HFFc6 (cell line): ENCODE results near the gene NBAS. TPM values are rescaled to one million over a fixed set of nuclear protein-coding genes. Genes with fewer than 3 reads are reported as not detected.

Experiments
- DNase-seq: peaks from one replicate; pipeline ENCODE4 v3.0.0-alpha.2; 2018
- H3K27ac Mint-ChIP-seq: 2 replicates; pipeline ENCODE4 v1.8.0; 2020; ENCODE audit warnings: mild to moderate bottlenecking, mixed read lengths
- H3K27me3 Mint-ChIP-seq: 2 replicates; pipeline ENCODE4 v1.8.0; 2021; ENCODE audit warnings: mild to moderate bottlenecking, moderate library complexity, mixed read lengths; ENCODE audit not compliant: insufficient read depth
- H3K36me3 Mint-ChIP-seq: 2 replicates; pipeline ENCODE4 v1.8.0; 2021; ENCODE audit warnings: low read depth, mixed read lengths
- H3K4me1 Mint-ChIP-seq: 2 replicates; pipeline ENCODE4 v1.8.0; 2020; ENCODE audit warnings: low read depth, mixed read lengths
- H3K4me3 Mint-ChIP-seq: 2 replicates; pipeline ENCODE4 v1.8.0; 2020; ENCODE audit warnings: mild to moderate bottlenecking, moderate library complexity, mixed read lengths
- H3K9me3 Mint-ChIP-seq: 2 replicates; pipeline ENCODE4 v1.8.0; 2020; ENCODE audit warnings: mild to moderate bottlenecking, mixed read lengths
- total RNA-seq, 6 experiments: library from RNA; stranded (reverse); fragmentation: NEBNext Ultra II Directional; extraction: Animal tissue kit (Norgen Biotek cat#: 25700); gene quantifications; 2 replicates in 1 of 6; 3 replicates in 5 of 6; pipeline ENCODE4 v1.2.3, GENCODE V29; 2021
- TF ChIP-seq, protein P1 (sequence below): fragments of 200-600 bp; sonication (generic); IDR thresholded peaks from 2 replicates; pipeline ENCODE4 v1.5.0; 2021; ENCODE audit warnings: antibody characterized with exemption, mild to moderate bottlenecking

The NBAS gene
- total RNA-seq, 6 experiments from 2014 or later = 43.5 to 54.0 (median 52.2) TPM

DNA sequence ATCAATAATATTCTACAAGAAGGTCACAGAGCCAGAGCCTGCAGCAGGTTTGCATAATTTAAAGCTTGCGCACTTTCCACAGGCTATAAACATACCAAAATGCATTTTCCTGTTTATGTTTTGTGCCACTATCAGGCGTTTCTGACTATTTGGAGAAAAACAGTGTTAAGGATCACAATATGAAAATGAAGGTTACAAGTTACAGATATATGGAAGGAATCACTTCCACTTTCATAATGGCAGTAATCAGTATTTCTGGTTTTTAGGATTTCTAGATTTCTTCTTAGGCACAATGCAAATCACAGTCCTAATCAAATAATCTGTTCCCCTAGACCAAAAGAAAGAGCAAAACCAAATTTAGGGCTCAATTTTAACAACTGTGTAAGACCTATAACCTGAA, 279.5 kb downstream of the NBAS start:
- H3K4me3 Mint-ChIP-seq = no peak overlapping the region
- no peaks in the 10 kb centered on the region for H3K27me3 Mint-ChIP-seq
- TF ChIP-seq, protein P1, sequence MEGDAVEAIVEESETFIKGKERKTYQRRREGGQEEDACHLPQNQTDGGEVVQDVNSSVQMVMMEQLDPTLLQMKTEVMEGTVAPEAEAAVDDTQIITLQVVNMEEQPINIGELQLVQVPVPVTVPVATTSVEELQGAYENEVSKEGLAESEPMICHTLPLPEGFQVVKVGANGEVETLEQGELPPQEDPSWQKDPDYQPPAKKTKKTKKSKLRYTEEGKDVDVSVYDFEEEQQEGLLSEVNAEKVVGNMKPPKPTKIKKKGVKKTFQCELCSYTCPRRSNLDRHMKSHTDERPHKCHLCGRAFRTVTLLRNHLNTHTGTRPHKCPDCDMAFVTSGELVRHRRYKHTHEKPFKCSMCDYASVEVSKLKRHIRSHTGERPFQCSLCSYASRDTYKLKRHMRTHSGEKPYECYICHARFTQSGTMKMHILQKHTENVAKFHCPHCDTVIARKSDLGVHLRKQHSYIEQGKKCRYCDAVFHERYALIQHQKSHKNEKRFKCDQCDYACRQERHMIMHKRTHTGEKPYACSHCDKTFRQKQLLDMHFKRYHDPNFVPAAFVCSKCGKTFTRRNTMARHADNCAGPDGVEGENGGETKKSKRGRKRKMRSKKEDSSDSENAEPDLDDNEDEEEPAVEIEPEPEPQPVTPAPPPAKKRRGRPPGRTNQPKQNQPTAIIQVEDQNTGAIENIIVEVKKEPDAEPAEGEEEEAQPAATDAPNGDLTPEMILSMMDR = no peak
- H3K27ac Mint-ChIP-seq = no peak overlapping the region
- H3K36me3 Mint-ChIP-seq = peaks cover 19% of the 10 kb centered on the region
- H3K4me1 Mint-ChIP-seq = peaks cover 6% of the 10 kb centered on the region
- DNase-seq = no peak
- H3K9me3 Mint-ChIP-seq = no peaks in the 10 kb centered on the region

DNA sequence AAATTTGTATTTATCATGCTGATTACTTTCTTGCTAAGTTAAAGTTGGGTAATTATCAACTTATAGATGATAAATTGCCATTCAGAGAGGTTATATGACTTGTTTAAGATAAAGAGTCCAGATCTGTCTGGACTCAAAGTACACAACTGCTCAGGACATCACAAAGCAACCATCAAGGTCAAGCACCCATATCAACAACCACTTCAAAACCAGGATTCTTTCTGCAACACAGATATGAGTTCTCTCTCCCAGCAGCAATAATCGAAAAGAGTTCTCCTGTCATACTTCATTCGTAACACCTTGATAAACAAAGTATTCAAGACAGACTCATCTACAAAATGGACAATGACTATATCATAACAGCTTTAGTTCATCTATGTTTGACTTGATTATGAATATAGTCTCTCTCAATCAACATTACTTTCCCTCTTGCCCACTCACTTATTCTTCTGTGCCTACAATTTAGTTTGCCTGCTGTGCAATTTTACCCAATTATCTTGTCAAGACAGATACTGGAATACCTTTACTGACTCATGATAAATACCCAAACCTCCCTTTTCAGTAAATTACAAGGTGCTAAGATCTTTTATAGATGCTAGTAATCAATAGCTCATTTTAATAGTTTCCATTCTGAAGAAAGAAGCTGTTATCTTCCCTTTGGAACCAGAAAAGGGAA, 281.8 kb downstream of the NBAS start:
- H3K4me1 Mint-ChIP-seq = peaks cover 6% of the 10 kb centered on the region
- no peaks in the 10 kb centered on the region for H3K9me3 Mint-ChIP-seq
- no peak for DNase-seq
- H3K4me3 Mint-ChIP-seq = no peak overlapping the region
- H3K27ac Mint-ChIP-seq = no peak overlapping the region
- peaks cover 17% of the 10 kb centered on the region for H3K36me3 Mint-ChIP-seq
- H3K27me3 Mint-ChIP-seq = no peaks in the 10 kb centered on the region
- TF ChIP-seq, protein P1 = no peak

DNA sequence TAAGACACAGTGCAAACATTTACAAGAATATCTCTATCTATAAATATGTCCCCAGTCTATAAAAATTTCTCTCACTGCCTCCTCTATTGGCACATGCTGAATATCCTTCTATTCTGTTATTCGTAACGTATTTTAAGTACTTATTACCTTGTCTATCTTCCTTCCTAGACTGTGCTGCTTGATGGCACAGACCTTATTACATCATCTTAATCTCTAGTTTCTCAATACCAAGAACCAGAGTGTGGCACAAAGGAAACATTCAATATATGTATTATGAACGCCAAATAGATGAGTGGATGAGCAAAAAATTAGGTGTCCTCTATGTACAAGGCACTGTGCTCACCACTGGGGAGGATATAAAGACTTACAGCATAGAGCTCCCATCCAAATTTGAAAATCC, 282.8 kb downstream of the NBAS start:
- no peak for DNase-seq
- Mint-ChIP-seq H3K36me3 (peaks cover 17% of the 10 kb centered on the region), H3K27me3 (no peaks in the 10 kb centered on the region), H3K4me1 (peaks cover 9% of the 10 kb centered on the region), H3K27ac (no peak overlapping the region), H3K9me3 (no peaks in the 10 kb centered on the region), H3K4me3 (no peak overlapping the region)
- TF ChIP-seq, protein P1 = no peak

DNA sequence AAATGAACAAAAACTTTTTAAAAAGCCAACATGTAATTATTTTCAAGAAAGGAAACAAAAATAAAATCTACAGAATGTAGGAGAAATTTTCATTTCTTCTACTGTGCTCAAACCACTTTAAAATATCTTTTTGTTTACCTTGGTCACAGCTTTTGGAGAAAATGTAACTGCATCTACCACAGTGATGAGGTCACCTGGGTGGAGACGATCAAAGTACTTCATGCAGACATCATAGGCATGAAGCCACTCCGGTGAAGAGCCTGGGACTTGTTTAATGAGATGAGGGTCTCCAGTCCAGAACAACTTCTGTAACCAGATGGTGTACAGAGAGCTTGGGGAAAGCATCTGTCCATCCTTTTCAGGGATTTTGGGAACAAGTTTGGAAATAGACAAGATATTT, 285.8 kb downstream of the NBAS start:
- DNase-seq = no peak
- H3K36me3 Mint-ChIP-seq = peaks cover 7% of the 10 kb centered on the region; the same call in 1 of the 2 replicates

DNA sequence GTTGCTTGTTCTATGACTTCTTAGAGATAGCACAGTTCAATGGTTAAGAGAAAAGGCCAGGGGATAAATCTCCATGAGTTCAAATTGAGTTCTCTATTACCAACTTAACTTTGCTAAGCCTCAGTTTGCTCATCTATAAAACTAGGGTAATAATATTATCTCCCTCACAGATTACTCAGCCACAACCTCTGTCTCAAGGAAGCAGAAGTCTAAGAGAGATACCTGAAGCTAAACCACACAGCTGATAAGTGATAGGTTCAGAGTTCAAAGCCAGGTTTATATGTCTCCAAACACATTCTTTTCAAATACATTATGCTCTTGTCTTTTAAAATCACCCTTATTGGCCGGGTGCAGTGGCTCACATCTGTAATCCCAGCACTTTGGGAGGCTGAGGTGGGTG, 287.7 kb downstream of the NBAS start:
- no peak overlapping the region for H3K4me3 Mint-ChIP-seq
- H3K36me3 Mint-ChIP-seq = peaks cover 7% of the 10 kb centered on the region; the same call in 1 of the 2 replicates
- peaks cover 2% of the 10 kb centered on the region for H3K27me3 Mint-ChIP-seq

More for the DNA sequence above, 285.8 kb downstream of the NBAS start:
- Mint-ChIP-seq H3K9me3 (no peaks in the 10 kb centered on the region), H3K27ac (no peak overlapping the region), H3K4me3 (no peak overlapping the region), H3K27me3 (peaks cover 2% of the 10 kb centered on the region), H3K4me1 (peaks cover 33% of the 10 kb centered on the region)
- TF ChIP-seq, protein P1 = no peak

More for the DNA sequence above, 287.7 kb downstream of the NBAS start:
- DNase-seq = no peak
- Mint-ChIP-seq H3K27ac (0 out of 2 replicates have a peak overlapping the region, but pooled peaks have one; percentile 5), H3K4me1 (peaks cover 29% of the 10 kb centered on the region), H3K9me3 (no peaks in the 10 kb centered on the region)
- TF ChIP-seq, protein P1 = no peak
